GM19468 (cell line): ENCODE results near the gene PIF1.

ENCODE experiments used
- ATAC-seq: cut with Tn5 transposase; IDR thresholded peaks from one replicate; pipeline ENCODE4 v1.9.1; 2021; ENCODE audit warnings: mild to moderate bottlenecking, moderate library complexity, moderate number of reproducible peaks; ENCODE audit not compliant: unreplicated experiment; ENCODE audit errors: extremely low read depth

PIF1 gene

GRCh38 chr15:64779024-64779423 is 46.4 kb downstream of the PIF1 start:
- ATAC-seq, result no peak

DNA sequence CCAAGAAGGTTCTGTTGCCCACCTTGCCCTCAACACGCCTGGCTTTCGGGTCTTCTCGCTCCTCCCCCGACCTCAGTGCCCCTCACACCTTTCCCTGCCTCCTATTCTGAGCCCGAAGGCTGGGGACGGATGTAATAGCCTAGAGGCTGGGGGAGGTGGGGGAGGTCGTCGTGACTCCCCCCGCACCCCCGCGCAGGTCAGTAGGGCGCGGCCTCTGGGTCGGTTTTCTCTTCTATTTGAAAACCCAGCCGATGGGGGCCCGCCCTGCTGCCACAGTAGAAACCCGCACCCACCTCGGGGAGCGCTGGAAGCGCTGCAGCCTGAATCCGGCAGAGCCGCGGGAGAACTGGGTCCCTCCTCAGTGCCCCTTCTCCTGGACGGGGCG is 49.1 kb downstream of the PIF1 start:
- ATAC-seq, result no peak

DNA sequence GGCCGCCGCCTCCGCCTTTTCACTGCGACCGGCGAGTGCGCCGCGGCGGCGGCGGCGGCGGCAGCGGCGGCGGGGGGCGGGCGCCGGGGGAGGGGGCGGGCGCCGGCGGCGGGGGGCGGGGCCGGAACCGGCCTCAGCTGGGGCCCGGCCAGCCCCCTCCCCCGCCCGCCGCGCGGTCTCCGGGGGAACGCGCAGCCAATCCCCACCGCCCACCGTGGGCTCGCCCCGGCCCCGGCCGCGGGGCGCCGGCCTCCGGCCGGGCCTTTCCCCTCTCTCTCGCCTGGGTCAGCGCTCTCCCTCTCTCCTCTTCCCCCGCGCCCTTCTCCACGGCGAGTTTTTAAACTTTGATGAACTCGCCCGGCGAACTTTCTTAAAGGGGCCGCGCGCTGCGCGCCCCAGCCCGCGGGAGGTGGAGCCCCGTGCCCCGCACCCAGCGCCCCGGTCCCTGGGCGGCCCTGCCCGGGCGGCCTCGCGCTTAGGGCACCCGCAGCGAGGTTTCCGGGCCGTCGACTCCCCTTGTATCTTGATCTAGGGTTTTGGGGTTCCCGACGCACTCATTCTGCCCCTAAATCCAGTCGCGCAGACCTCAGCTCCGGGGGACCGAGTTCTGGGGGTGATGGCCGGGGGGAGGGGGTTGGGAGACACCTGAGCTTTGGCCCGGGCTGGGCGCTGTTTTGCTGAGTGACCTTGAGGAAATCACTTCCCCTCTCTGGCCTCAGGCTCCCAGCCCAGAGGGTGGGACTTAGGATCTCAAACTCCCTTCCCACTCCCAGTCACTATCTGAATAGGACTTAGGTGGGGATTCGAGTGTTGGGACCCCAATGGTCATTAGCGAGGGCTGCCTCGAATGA is 49.7 kb downstream of the PIF1 start, which contains the start of gene RBPMS2:
Gene RBPMS2 (minus strand): TSS at position 39 of the 851 bp plus-strand sequence. CDS start 270 bp downstream, outside the sequence.
- ATAC-seq, result no peak

GRCh38 chr15:64774629-64775493 is 50.6 kb downstream of the PIF1 start:
- ATAC-seq, result no peak

- ATAC-seq, result no peak
Measured at GRCh38 chr15:64774037-64774628, 51.3 kb downstream of the PIF1 start.

GRCh38 chr15:64773606-64774005 is 51.8 kb downstream of the PIF1 start:
- no peak for ATAC-seq

GRCh38 chr15:64772964-64773363 is 52.5 kb downstream of the PIF1 start:
- no peak for ATAC-seq

DNA sequence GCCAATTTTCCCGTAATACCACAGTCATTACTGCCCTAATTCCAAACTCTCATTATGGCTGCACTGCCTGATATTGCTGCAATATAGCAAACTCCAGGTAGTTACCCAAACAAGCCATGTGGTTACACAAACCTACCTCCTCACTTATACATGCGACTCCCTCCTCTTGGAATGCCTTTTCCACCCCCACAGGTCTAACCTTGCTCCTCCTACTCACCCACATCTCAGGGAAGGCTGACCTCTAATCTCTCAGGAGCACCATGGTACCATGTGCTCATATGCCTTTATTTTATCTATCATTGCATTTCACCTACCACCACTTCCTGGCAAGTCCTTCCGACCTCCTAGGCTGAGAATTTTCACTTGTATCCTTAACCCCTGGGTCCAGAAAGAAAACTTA is 53.0 kb downstream of the PIF1 start:
- ATAC-seq, result no peak

DNA sequence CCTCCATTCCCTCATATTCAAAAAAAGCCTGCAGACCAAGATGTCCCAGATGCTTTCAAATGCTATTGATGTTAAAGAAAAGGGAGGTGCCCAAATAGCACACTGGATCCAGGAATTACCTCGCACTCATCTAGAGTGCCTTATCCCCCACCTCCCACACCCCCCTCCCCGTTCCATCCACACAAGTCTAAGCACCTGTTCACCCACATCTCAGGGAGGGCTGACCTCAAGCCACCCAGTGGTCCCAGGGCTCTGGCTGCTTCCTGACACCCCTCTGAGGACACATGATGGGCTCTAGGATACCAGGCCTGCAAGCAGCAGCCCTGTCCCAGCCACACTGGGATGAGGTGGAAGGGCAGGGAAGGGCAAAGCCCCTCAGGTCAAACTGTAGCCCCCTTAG is 54.8 kb downstream of the PIF1 start:
- ATAC-seq, result no peak

- no peak for ATAC-seq
Measured at GRCh38 chr15:64767203-64767602, 58.2 kb downstream of the PIF1 start.

- ATAC-seq, result no peak
Measured at GRCh38 chr15:64766058-64766457, 59.4 kb downstream of the PIF1 start.
